Measurements from ENCODE around the gene GABRG3.

The GABRG3 gene

GRCh38 chr15:26970712-26971210, at the start of gene GABRG3:
Gene GABRG3, plus strand, starts transcription at chr15:26971181.
- ATAC-seq: no peak

GRCh38 chr15:26921433-26921832, 49.5 kb upstream of the GABRG3 start:
- no peak for ATAC-seq

- no peak for ATAC-seq
Measured at GRCh38 chr15:26926081-26926480, 44.9 kb upstream of the GABRG3 start.

GRCh38 chr15:26928051-26928450, 42.9 kb upstream of the GABRG3 start:
- no peak for ATAC-seq

GRCh38 chr15:26929588-26929987, 41.4 kb upstream of the GABRG3 start:
- no peak for ATAC-seq

GRCh38 chr15:26934848-26935247, 36.1 kb upstream of the GABRG3 start:
- ATAC-seq: no peak

GRCh38 chr15:26935322-26935721, 35.7 kb upstream of the GABRG3 start:
- no peak for ATAC-seq

GRCh38 chr15:26936502-26936901, 34.5 kb upstream of the GABRG3 start:
- ATAC-seq: no peak

- no peak for ATAC-seq
Measured at GRCh38 chr15:26937134-26937533, 33.8 kb upstream of the GABRG3 start.

- no peak for ATAC-seq
Measured at GRCh38 chr15:26939398-26939797, 31.6 kb upstream of the GABRG3 start.

GRCh38 chr15:26941489-26941888, 29.5 kb upstream of the GABRG3 start:
- no peak for ATAC-seq

- no peak for ATAC-seq
Measured at GRCh38 chr15:26943866-26944265, 27.1 kb upstream of the GABRG3 start.

GRCh38 chr15:26945046-26945445, 25.9 kb upstream of the GABRG3 start:
- no peak for ATAC-seq

- no peak for ATAC-seq
Measured at GRCh38 chr15:26950001-26950400, 21.0 kb upstream of the GABRG3 start.

GRCh38 chr15:26954403-26954802, 16.6 kb upstream of the GABRG3 start:
- ATAC-seq: no peak

- ATAC-seq: no peak
Measured at GRCh38 chr15:26967719-26968269, 3.2 kb upstream of the GABRG3 start.

GRCh38 chr15:26968806-26969205, 2.2 kb upstream of the GABRG3 start:
- no peak for ATAC-seq

GRCh38 chr15:26971271-26972018, 464 bp downstream of the GABRG3 start:
- no peak for ATAC-seq

- no peak for ATAC-seq
Measured at GRCh38 chr15:26972636-26973035, 1.7 kb downstream of the GABRG3 start.

- ATAC-seq: no peak
Measured at GRCh38 chr15:26974120-26974780, 3.3 kb downstream of the GABRG3 start.

- ATAC-seq: no peak
Measured at GRCh38 chr15:26981492-26981891, 10.5 kb downstream of the GABRG3 start.

GRCh38 chr15:26983822-26984221, 12.8 kb downstream of the GABRG3 start:
- no peak for ATAC-seq

GRCh38 chr15:26985050-26985449, 14.1 kb downstream of the GABRG3 start:
- ATAC-seq: no peak

- no peak for ATAC-seq
Measured at GRCh38 chr15:26996250-26996649, 25.3 kb downstream of the GABRG3 start.

Measured in activated CD4-positive, CD25-positive, alpha-beta regulatory T cell treated with anti-CD3 and anti-CD28 coated beads, Interleukin-2, amount 50 U/mL, for 24 hours (primary cell).